ENCODE data around the gene LPA. TPM values are rescaled to one million over a fixed set of nuclear protein-coding genes. Genes with fewer than 3 reads are reported as not detected.

The LPA gene
- total RNA-seq, 4 donors from 2014 or later, result 0.48 to 0.55 TPM; not detected in 2

DNA sequence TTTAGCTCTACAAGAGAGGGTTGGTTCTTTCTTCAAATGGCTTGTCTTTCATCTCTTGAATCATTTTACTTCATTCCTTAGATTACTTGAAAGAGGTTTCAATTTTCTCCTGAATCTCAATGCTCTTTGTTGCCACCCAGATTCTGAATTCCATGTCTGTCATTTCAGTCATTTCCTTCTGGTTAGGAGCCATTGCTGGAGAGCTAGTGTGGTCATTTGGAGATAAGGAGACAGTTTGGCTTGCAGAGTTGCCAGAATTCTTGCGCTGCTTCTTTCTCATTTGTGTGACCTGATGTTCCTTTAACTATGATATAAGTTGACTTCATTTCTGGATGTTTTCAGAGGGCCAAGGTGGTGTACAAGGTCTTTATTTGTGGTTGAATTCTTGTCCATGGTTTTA, 158.1 kb downstream of the LPA start:
- no peak overlapping the region for H3K4me3 ChIP-seq
- TF ChIP-seq EP300 (IDR thresholded peaks at IDR 0.05; ENCODE audit: low read depth) (no peak), POLR2A (IDR thresholded peaks at IDR 0.05) (no peak), CTCF (IDR thresholded peaks at IDR 0.05) (no peak)
- no peaks in the 10 kb centered on the region for H3K27me3 ChIP-seq
- intact Hi-C loops (cut with DNase I; ENCODE audit: low total_unique reads), result no loop called here
- H3K36me3 ChIP-seq, result no peaks in the 10 kb centered on the region
- 83 to 87% methylated on average over 1 of the region's 1 CpG for WGBS, 2 donors (ENCODE audit: low coverage in 1 of 2)
- no peaks in the 10 kb centered on the region for H3K9me3 ChIP-seq
- no peaks in the 10 kb centered on the region for H3K4me1 ChIP-seq
- in situ Hi-C loops (cut with MboI; ENCODE audit: low pct_ligation_motif_present in 1 of 4, low pct_unique_long_range_greater_than_20kb in 1 of 4, low sequenced_read_pairs in 3 of 4), result no loop called here
- no peak for DNase-seq
- no peak overlapping the region for H3K27ac ChIP-seq

- intact Hi-C loops (cut with DNase I; ENCODE audit: low total_unique reads), result no loop called here
- in situ Hi-C loops (cut with MboI; ENCODE audit: low pct_ligation_motif_present in 1 of 4, low pct_unique_long_range_greater_than_20kb in 1 of 4, low sequenced_read_pairs in 3 of 4), result no loop called here
- Histone ChIP-seq H3K36me3 (no peaks in the 10 kb centered on the region), H3K9me3 (no peaks in the 10 kb centered on the region), H3K4me1 (no peaks in the 10 kb centered on the region), H3K27me3 (no peaks in the 10 kb centered on the region), H3K27ac (no peak overlapping the region), H3K4me3 (no peak overlapping the region)
- WGBS, 2 donors (ENCODE audit: low coverage in 1 of 2), result 79 to 83% methylated on average over 2 to 4 of the region's 4 CpGs
- no peak for TF ChIP-seq POLR2AphosphoS5 (IDR thresholded peaks at IDR 0.05)
- TF ChIP-seq CTCF (IDR thresholded peaks at IDR 0.05), result no peak
- no peak for TF ChIP-seq EP300 (IDR thresholded peaks at IDR 0.05; ENCODE audit: low read depth)
- TF ChIP-seq POLR2A (IDR thresholded peaks at IDR 0.05), result no peak
- no peak for DNase-seq
Observed at GRCh38 chr6:160500639-160501038, 163.4 kb downstream of the LPA start.

GRCh38 chr6:160494576-160494975, 169.5 kb downstream of the LPA start:
- Histone ChIP-seq H3K27ac (no peak overlapping the region), H3K4me3 (no peak overlapping the region), H3K4me1 (no peaks in the 10 kb centered on the region), H3K9me3 (no peaks in the 10 kb centered on the region), H3K27me3 (no peaks in the 10 kb centered on the region), H3K36me3 (no peaks in the 10 kb centered on the region)
- TF ChIP-seq POLR2A (IDR thresholded peaks at IDR 0.05) (no peak), EP300 (IDR thresholded peaks at IDR 0.05; ENCODE audit: low read depth) (no peak), CTCF (IDR thresholded peaks at IDR 0.05) (no peak)
- DNase-seq, result no peak
- in situ Hi-C loops (cut with MboI; ENCODE audit: low pct_ligation_motif_present in 1 of 4, low pct_unique_long_range_greater_than_20kb in 1 of 4, low sequenced_read_pairs in 3 of 4) (no loop called here), intact Hi-C loops (cut with DNase I; ENCODE audit: low total_unique reads) (no loop called here)
- WGBS, 2 donors (ENCODE audit: low coverage in 1 of 2), result 95 to 97% methylated on average over 3 of the region's 3 CpGs

DNA sequence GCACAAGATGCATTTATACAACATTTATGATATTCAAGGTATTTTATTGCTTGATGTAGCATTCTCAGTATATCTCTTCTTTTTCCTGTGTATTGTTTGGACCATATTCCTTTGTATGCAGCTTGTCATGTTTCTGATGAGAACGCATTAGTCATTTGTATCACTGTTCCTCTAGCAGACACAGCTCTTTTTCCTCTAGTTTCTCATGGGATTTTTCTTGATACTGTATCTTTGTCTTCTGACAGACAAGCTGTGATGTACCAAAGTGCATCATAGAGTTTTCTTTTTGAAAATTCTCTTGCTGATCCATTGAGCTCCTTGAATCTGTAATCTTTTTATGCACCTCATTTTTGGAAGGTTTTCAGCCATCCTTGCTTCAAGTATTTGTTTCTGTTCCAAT, 175.0 kb downstream of the LPA start:
- no peak overlapping the region for H3K27ac ChIP-seq
- no peaks in the 10 kb centered on the region for H3K4me1 ChIP-seq
- H3K36me3 ChIP-seq, result no peaks in the 10 kb centered on the region
- no peaks in the 10 kb centered on the region for H3K27me3 ChIP-seq
- no peak for TF ChIP-seq POLR2AphosphoS5 (IDR thresholded peaks at IDR 0.05)
- no peak for TF ChIP-seq POLR2A (IDR thresholded peaks at IDR 0.05)
- no peak for TF ChIP-seq EP300 (IDR thresholded peaks at IDR 0.05; ENCODE audit: low read depth)
- TF ChIP-seq CTCF (IDR thresholded peaks at IDR 0.05), result no peak
- no peak overlapping the region for H3K4me3 ChIP-seq
- 95 to 100% methylated on average over 1 of the region's 1 CpG for WGBS, 2 donors (ENCODE audit: low coverage in 1 of 2)
- DNase-seq, result no peak
- intact Hi-C loops (cut with DNase I; ENCODE audit: low total_unique reads) (no loop called here), in situ Hi-C loops (cut with MboI; ENCODE audit: low pct_ligation_motif_present in 1 of 4, low pct_unique_long_range_greater_than_20kb in 1 of 4, low sequenced_read_pairs in 3 of 4) (no loop called here)
- H3K9me3 ChIP-seq, result no peaks in the 10 kb centered on the region
